Measurements from ENCODE around the gene ERFE. TPM values are rescaled to one million over a fixed set of nuclear protein-coding genes. Genes with fewer than 3 reads are reported as not detected.
A peak's percentile ranks its signal among the peaks of the same experiment; 100 is the strongest.

Gene ERFE
- total and polyA plus RNA-seq, 2 of the 4 experiments (the other 2 are of a cell fraction): 1.3 to 3.5 TPM

GRCh38 chr2:238160206-238161129, 1.7 kb downstream of the ERFE start:
- TF ChIP-seq CTCF (conservative IDR thresholded peaks at IDR 0.05; ENCODE audit: low read depth, low read length) (peak; percentile 22; the same call in 1 of the 2 replicates), SMC3 (IDR thresholded peaks at IDR 0.05; ENCODE audit: low read depth, low read length) (no peak), RAD21 (IDR thresholded peaks at IDR 0.05; ENCODE audit: low read length) (peak; percentile 20), MXI1 (IDR thresholded peaks at IDR 0.05; ENCODE audit: borderline replicate concordance, low read depth, low read length) (no peak), MAFK (IDR thresholded peaks at IDR 0.05; ENCODE audit: low read depth, low read length) (0 out of 2 replicates have a peak, but pooled peaks have one; percentile 1), RCOR1 (IDR thresholded peaks at IDR 0.05; ENCODE audit: insufficient replicate concordance, low read length) (no peak), MAZ (IDR thresholded peaks at IDR 0.05; ENCODE audit: borderline replicate concordance, low read depth, low read length) (no peak)
- no peaks in the 10 kb centered on the region for H3K9me3 ChIP-seq (ENCODE audit: control insufficient read depth, insufficient read depth, low read length)
- H3K9ac ChIP-seq (ENCODE audit: low read depth, low read length): no peak overlapping the region
- no peaks in the 10 kb centered on the region for H4K20me1 ChIP-seq (ENCODE audit: insufficient read depth, low read length)
- H3K4me3 ChIP-seq (ENCODE audit: insufficient read depth, low read depth, low read length): no peak overlapping the region
- H4K8ac ChIP-seq (ENCODE audit: low read depth in 2 of 2, low read length in 2 of 2): peak overlapping the region in 1 of 2 experiments; percentile 52; a peak in 1 of 4 replicates
- CTCF ChIA-PET: interaction anchor here (0.9 kb wide), 1 partner anchor 9 kb away, joined by 3 read pairs; no protein-coding TSS in a partner anchor
- H4K91ac ChIP-seq (ENCODE audit: insufficient read depth, low read depth, low read length): peak overlapping the region; percentile 77
- H3K79me1 ChIP-seq (ENCODE audit: low read depth in 1 of 2, low read length in 2 of 2): no peaks in the 10 kb centered on the region; a peak in 1 of 4 replicates
- peaks cover 2% of the 10 kb centered on the region; the same call in 1 of the 2 replicates for H3K27me3 ChIP-seq (ENCODE audit: control insufficient read depth, insufficient read depth, low read length)
- H3K14ac ChIP-seq (replicated peaks; ENCODE audit: low read depth, low read length): 0 out of 2 replicates have a peak overlapping the region, but pooled peaks have one; percentile 20
- H2AK5ac ChIP-seq (ENCODE audit: low read depth, low read length): peak overlapping the region; percentile 88; the same call in 1 of the 2 replicates
- WGBS, 2 experiments (ENCODE audit: extremely low coverage in 2 of 2, insufficient read length in 1 of 2): 94% methylated on average over 6 of the region's 23 CpGs; no CpG with 5 or more reads in 1 of the 2 experiments
- no peak overlapping the region for H3K18ac ChIP-seq (ENCODE audit: low read depth, low read length)
- peaks cover 16% of the 10 kb centered on the region for H3K4me1 ChIP-seq (ENCODE audit: control insufficient read depth, insufficient read depth, low read length)
- in situ Hi-C loops (cut with MboI; ENCODE audit: low sequenced_read_pairs): no loop called here
- no TSS peak for BruUV-seq (replicated peaks)
- peak overlapping the region; percentile 58 for H2AK9ac ChIP-seq (replicated peaks; ENCODE audit: low read depth, low read length, poor library complexity)
- H3K27ac ChIP-seq (ENCODE audit: insufficient read depth, low read length): no peak overlapping the region
- intact Hi-C loops (cut with micrococcal nuclease): loop anchor here (1.0 kb wide), 1 partner anchor 103 kb away; no protein-coding TSS in a partner anchor
- POLR2A ChIA-PET (ENCODE audit: unreplicated experiment): no interaction called here
- H2BK120ac ChIP-seq (ENCODE audit: low read depth, low read length): peak overlapping the region; percentile 82
- H3K4ac ChIP-seq (ENCODE audit: low read depth, low read length): peak overlapping the region; percentile 60
- no peaks in the 10 kb centered on the region for H3K36me3 ChIP-seq (ENCODE audit: control insufficient read depth, insufficient read depth, low read length)
- peak overlapping the region; percentile 70 for H2AFZ ChIP-seq (replicated peaks; ENCODE audit: low read length, poor library complexity)
- H4K5ac ChIP-seq (ENCODE audit: low read depth, low read length): no peak overlapping the region; the same call in 1 of the 2 replicates
- no peak overlapping the region for H2BK5ac ChIP-seq (ENCODE audit: low read depth, low read length, poor library complexity, severe bottlenecking)
- no peak for ATAC-seq (ENCODE audit: low read depth)
- no peak overlapping the region for H3K4me2 ChIP-seq (ENCODE audit: low read depth, low read length)
- no peaks in the 10 kb centered on the region; the same call in 1 of the 2 replicates for H3K9me1 ChIP-seq (ENCODE audit: insufficient read depth, low read length)
- dilution Hi-C loops (cut with HindIII; ENCODE audit: low sequenced_read_pairs, unreplicated experiment): no loop called here
- peak; percentile 59 for DNase-seq
- peak overlapping the region; percentile 69; the same call in 1 of the 3 replicates for H2BK15ac ChIP-seq (ENCODE audit: low read depth, low read length)
- H3K56ac ChIP-seq (ENCODE audit: extremely low read depth, insufficient read depth, low read length): no peak overlapping the region
- peak overlapping the region; percentile 55; the same call in 1 of the 2 replicates for H2BK20ac ChIP-seq (ENCODE audit: low read depth, low read length)
- H3K23ac ChIP-seq (ENCODE audit: low read depth, low read length): peak overlapping the region; percentile 48; the same call in 1 of the 2 replicates

Measured in IMR-90 (cell line).